WTC11 (cell line): ENCODE results near the gene OPTC. TPM values are rescaled to one million over a fixed set of nuclear protein-coding genes. Genes with fewer than 3 reads are reported as not detected.

Experiments used
- ATAC-seq: fragments of 200-7000 bp; cut with Tn5 transposase; 2 replicates; pipeline ENCODE4 v1.10.0; 2021; ENCODE audit warnings: mild to moderate bottlenecking, moderate library complexity
- CTCF ChIA-PET: fragments of 300-600 bp; sonication (Branson Sonifier 250); formaldehyde crosslinking; loops from one replicate; lab custom pipeline; 2021; ENCODE audit warnings: antibody characterized with exemption; lab: Charles Lee
- POLR2A ChIA-PET: fragments of 350-600 bp; sonication (Branson Sonifier 250); formaldehyde crosslinking; loops from one replicate; lab custom pipeline; 2021; ENCODE audit warnings: antibody characterized with exemption; lab: Charles Lee
- DNase-seq: peaks from one replicate; pipeline ENCODE4 v3.0.0; 2021; ENCODE audit warnings: low spot score
- H3K27ac Mint-ChIP-seq: 2 replicates; pipeline ENCODE4 v1.8.0; 2021; ENCODE audit warnings: mixed read lengths
- H3K27me3 Mint-ChIP-seq: 2 replicates; pipeline ENCODE4 v1.8.0; 2021; ENCODE audit warnings: low read depth, mild to moderate bottlenecking, moderate library complexity, mixed read lengths
- H3K36me3 Mint-ChIP-seq: 2 replicates; pipeline ENCODE4 v1.8.0; 2021; ENCODE audit warnings: mixed read lengths
- H3K4me1 Mint-ChIP-seq: 2 replicates; pipeline ENCODE4 v1.8.0; 2022; ENCODE audit warnings: mixed read lengths
- H3K4me3 Mint-ChIP-seq: 2 replicates; pipeline ENCODE4 v1.8.0; 2021; ENCODE audit warnings: mild to moderate bottlenecking, moderate library complexity, mixed read lengths
- H3K9me3 Mint-ChIP-seq: 2 replicates; pipeline ENCODE4 v1.8.0; 2021; ENCODE audit warnings: mixed read lengths
- CTCF ChIP-seq: fragments of 200-600 bp; IDR thresholded peaks from 2 replicates; pipeline ENCODE4 v1.8.0; 2022; ENCODE audit warnings: antibody characterized with exemption
- ELF4 ChIP-seq: sonication (generic); formaldehyde crosslinking; IDR thresholded peaks from 2 replicates; pipeline ENCODE4 v1.8.1; 2022; ENCODE audit warnings: low read depth, mild to moderate bottlenecking, moderate library complexity, missing genetic modification reagents
- ESRRA ChIP-seq: sonication (generic); formaldehyde crosslinking; IDR thresholded peaks from 2 replicates; pipeline ENCODE4 v1.8.1; 2022; ENCODE audit warnings: mild to moderate bottlenecking, missing genetic modification reagents, borderline replicate concordance
- FOXJ3 ChIP-seq: sonication (generic); formaldehyde crosslinking; IDR thresholded peaks from 2 replicates; pipeline ENCODE4 v1.9.0; 2021; ENCODE audit warnings: missing genetic modification reagents, mild to moderate bottlenecking, borderline replicate concordance
- FOXP1 ChIP-seq: sonication (generic); formaldehyde crosslinking; IDR thresholded peaks from 2 replicates; pipeline ENCODE4 v1.8.0; 2022; ENCODE audit warnings: missing genetic modification reagents, mild to moderate bottlenecking, moderate library complexity, borderline replicate concordance
- HMGA2 ChIP-seq: fragments of 250-450 bp; sonication (Bioruptor Pico); IDR thresholded peaks from 2 replicates; pipeline ENCODE4 v1.4.0; 2021; ENCODE audit warnings: mild to moderate bottlenecking, moderate library complexity
- IRF2 ChIP-seq: sonication (generic); formaldehyde crosslinking; IDR thresholded peaks from 2 replicates; pipeline ENCODE4 v1.8.0; 2022; ENCODE audit warnings: low read depth, missing genetic modification reagents, borderline replicate concordance
- MAX ChIP-seq: sonication (generic); formaldehyde crosslinking; IDR thresholded peaks from 2 replicates; pipeline ENCODE4 v1.8.0; 2022; ENCODE audit warnings: mild to moderate bottlenecking, missing genetic modification reagents
- NFATC4 ChIP-seq: fragments of 250-450 bp; sonication (Bioruptor Pico); IDR thresholded peaks from 2 replicates; pipeline ENCODE4 v1.9.0; 2021; ENCODE audit warnings: mild to moderate bottlenecking
- OVOL2 ChIP-seq: fragments of 250-450 bp; sonication (Bioruptor Pico); IDR thresholded peaks from 2 replicates; pipeline ENCODE4 v1.9.0; 2021; ENCODE audit warnings: mild to moderate bottlenecking, borderline replicate concordance
- RORB ChIP-seq: fragments of 250-450 bp; sonication (Bioruptor Pico); IDR thresholded peaks from 2 replicates; pipeline ENCODE4 v1.9.0; 2021; ENCODE audit warnings: mild to moderate bottlenecking
- SOX15 ChIP-seq: fragments of 250-450 bp; sonication (Bioruptor Pico); IDR thresholded peaks from 2 replicates; pipeline ENCODE4 v1.9.0; 2021; ENCODE audit warnings: mild to moderate bottlenecking
- TEAD1 ChIP-seq: sonication (generic); formaldehyde crosslinking; IDR thresholded peaks from 2 replicates; pipeline ENCODE4 v1.8.0; 2022; ENCODE audit warnings: mild to moderate bottlenecking, missing genetic modification reagents
- TEAD4 ChIP-seq: sonication (generic); formaldehyde crosslinking; IDR thresholded peaks from 2 replicates; pipeline ENCODE4 v1.8.0; 2022; ENCODE audit warnings: mild to moderate bottlenecking, missing genetic modification reagents
- TP53 ChIP-seq: sonication (generic); formaldehyde crosslinking; IDR thresholded peaks from 2 replicates; pipeline ENCODE4 v1.8.1; 2023; ENCODE audit warnings: mild to moderate bottlenecking, missing genetic modification reagents
- ZNF219 ChIP-seq: sonication (generic); formaldehyde crosslinking; IDR thresholded peaks from 2 replicates; pipeline ENCODE4 v1.8.0; 2023; ENCODE audit warnings: missing genetic modification reagents, mild to moderate bottlenecking, borderline replicate concordance
- ZNF232 ChIP-seq: sonication (generic); formaldehyde crosslinking; IDR thresholded peaks from 2 replicates; pipeline ENCODE4 v1.8.0; 2022; ENCODE audit warnings: mild to moderate bottlenecking, missing genetic modification reagents
- ZNF532 ChIP-seq: fragments of 250-450 bp; sonication (Bioruptor Pico); IDR thresholded peaks from 2 replicates; pipeline ENCODE4 v1.9.0; 2021; ENCODE audit warnings: mild to moderate bottlenecking, borderline replicate concordance
- ZNF671 ChIP-seq: fragments of 250-450 bp; sonication (Bioruptor Pico); IDR thresholded peaks from 2 replicates; pipeline ENCODE4 v1.8.0; 2021; ENCODE audit warnings: mild to moderate bottlenecking
- total RNA-seq: library from RNA; stranded (reverse); gene quantifications from 3 replicates; pipeline ENCODE4 v1.2.3, GENCODE V29; 2021
- TF ChIP-seq, protein P1 (sequence below): fragments of 250-450 bp; sonication (Bioruptor Pico); IDR thresholded peaks from 2 replicates; pipeline ENCODE4 v1.9.0; 2021; ENCODE audit warnings: moderate library complexity, mild to moderate bottlenecking, inconsistent platforms, borderline replicate concordance
- TF ChIP-seq, protein P2 (sequence below): sonication (generic); formaldehyde crosslinking; IDR thresholded peaks from 2 replicates; pipeline ENCODE4 v1.8.1; 2023; ENCODE audit warnings: mild to moderate bottlenecking, missing genetic modification reagents

The OPTC gene
- total RNA-seq, 1 experiment from 2014 or later = 0.55 TPM

DNA sequence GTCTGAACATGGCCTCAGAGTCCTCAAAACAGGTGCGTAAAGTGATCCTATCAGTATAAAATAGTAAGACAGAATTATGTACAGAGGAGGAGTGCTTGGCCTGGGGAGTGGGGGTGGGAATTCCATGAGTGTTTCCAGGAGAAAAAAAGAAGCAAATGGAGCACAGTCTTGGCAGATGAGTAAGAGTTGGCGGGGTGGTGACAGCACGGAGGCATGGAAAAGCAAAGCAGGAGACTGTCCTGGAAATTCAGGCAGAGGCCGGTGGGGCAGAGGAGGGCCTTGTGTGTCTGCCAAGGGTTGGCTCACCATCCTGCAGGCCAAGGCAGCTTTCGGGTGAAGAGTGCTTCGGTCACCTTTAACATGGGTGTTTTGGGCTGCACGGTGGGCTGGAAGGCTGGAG, 63.4 kb downstream of the OPTC start (continued):
- no peak for TF ChIP-seq ESRRA (CRISPR knock-in tag)
- TF ChIP-seq TEAD4 (CRISPR knock-in tag) = no peak

DNA sequence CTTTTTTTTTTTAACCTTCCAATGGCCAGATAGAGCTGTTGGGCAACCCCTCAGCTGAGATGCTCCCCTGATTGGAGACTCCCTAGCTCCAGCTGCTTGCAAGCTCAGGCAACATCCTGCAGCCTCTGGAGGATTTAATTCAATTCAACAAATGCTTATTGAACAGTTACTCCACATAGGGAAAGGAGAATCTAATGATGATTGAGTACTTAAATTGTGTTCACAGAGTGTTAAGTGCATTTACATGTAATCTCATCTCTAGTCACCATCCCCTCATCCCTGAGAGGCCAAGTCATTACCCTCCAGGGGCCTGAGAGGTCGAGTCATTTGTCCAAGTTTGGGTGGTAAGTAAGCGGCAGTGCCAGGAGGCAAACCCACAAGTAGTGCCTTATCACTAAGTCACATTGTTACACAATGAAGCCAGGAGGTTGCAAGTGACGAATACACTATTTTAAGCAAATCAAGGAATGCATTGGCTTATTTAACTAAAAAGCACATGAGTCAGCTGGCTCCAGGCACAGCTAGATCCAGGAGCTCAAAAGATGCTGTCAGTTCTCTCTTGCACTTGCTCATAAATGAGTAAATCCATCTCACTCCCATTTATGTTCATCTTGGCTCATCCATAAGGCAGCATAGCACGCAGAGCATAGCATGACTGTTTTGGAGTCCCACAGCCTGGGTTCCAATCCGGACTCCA, 64.3 kb downstream of the OPTC start:
- DNase-seq (no peak), ATAC-seq (no peak)
- H3K36me3 Mint-ChIP-seq = no peaks in the 10 kb centered on the region
- CTCF ChIA-PET = interaction anchor here (0.8 to 1.4 kb wide), 5 partner anchors 14 to 70 kb away, joined by 3 to 5 read pairs (median 3); no protein-coding TSS in a partner anchor
- no peak overlapping the region for H3K4me3 Mint-ChIP-seq
- no peaks in the 10 kb centered on the region; the same call in 1 of the 2 replicates for H3K27me3 Mint-ChIP-seq
- no peaks in the 10 kb centered on the region for H3K9me3 Mint-ChIP-seq
- H3K27ac Mint-ChIP-seq = no peak overlapping the region
- peaks cover 41% of the 10 kb centered on the region for H3K4me1 Mint-ChIP-seq
- POLR2A ChIA-PET = interaction anchor here (0.6 to 0.9 kb wide), 2 partner anchors 124 to 128 kb away, joined by 3 to 4 read pairs; no protein-coding TSS in a partner anchor
- TF ChIP-seq FOXP1 (CRISPR knock-in tag) = no peak
- no peak for TF ChIP-seq RORB (CRISPR knock-in tag)
- no peak for TF ChIP-seq TEAD4 (CRISPR knock-in tag)
- TF ChIP-seq HMGA2 (CRISPR knock-in tag) = no peak
- no peak for TF ChIP-seq MAX (CRISPR knock-in tag)
- no peak for TF ChIP-seq OVOL2 (CRISPR knock-in tag)
- TF ChIP-seq CTCF = no peak
- no peak for TF ChIP-seq IRF2 (CRISPR knock-in tag)
- TF ChIP-seq ZNF232 (CRISPR knock-in tag) = no peak
- TF ChIP-seq, protein P1, sequence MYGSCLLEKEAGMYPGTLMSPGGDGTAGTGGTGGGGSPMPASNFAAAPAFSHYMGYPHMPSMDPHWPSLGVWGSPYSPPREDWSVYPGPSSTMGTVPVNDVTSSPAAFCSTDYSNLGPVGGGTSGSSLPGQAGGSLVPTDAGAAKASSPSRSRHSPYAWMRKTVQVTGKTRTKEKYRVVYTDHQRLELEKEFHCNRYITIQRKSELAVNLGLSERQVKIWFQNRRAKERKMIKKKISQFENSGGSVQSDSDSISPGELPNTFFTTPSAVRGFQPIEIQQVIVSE (CRISPR knock-in tag) = no peak
- TF ChIP-seq FOXJ3 (CRISPR knock-in tag) = no peak
- TF ChIP-seq ZNF532 (CRISPR knock-in tag) = no peak
- TF ChIP-seq TEAD1 (CRISPR knock-in tag) = no peak
- no peak for TF ChIP-seq ELF4 (CRISPR knock-in tag)
- TF ChIP-seq TP53 (CRISPR knock-in tag) = no peak
- TF ChIP-seq ZNF219 (CRISPR knock-in tag) = no peak
- TF ChIP-seq NFATC4 = no peak
- TF ChIP-seq, protein P2, sequence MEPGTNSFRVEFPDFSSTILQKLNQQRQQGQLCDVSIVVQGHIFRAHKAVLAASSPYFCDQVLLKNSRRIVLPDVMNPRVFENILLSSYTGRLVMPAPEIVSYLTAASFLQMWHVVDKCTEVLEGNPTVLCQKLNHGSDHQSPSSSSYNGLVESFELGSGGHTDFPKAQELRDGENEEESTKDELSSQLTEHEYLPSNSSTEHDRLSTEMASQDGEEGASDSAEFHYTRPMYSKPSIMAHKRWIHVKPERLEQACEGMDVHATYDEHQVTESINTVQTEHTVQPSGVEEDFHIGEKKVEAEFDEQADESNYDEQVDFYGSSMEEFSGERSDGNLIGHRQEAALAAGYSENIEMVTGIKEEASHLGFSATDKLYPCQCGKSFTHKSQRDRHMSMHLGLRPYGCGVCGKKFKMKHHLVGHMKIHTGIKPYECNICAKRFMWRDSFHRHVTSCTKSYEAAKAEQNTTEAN (CRISPR knock-in tag) = no peak
- no peak for TF ChIP-seq ZNF671 (CRISPR knock-in tag)
- no peak for TF ChIP-seq SOX15
